GM18499 (cell line): ENCODE data around the gene HOXD4.

Experiments used
- ATAC-seq: cut with Tn5 transposase; IDR thresholded peaks from one replicate; pipeline ENCODE4 v1.9.1; 2021; ENCODE audit warnings: moderate number of reproducible peaks; ENCODE audit not compliant: insufficient read depth, unreplicated experiment

Gene HOXD4

DNA sequence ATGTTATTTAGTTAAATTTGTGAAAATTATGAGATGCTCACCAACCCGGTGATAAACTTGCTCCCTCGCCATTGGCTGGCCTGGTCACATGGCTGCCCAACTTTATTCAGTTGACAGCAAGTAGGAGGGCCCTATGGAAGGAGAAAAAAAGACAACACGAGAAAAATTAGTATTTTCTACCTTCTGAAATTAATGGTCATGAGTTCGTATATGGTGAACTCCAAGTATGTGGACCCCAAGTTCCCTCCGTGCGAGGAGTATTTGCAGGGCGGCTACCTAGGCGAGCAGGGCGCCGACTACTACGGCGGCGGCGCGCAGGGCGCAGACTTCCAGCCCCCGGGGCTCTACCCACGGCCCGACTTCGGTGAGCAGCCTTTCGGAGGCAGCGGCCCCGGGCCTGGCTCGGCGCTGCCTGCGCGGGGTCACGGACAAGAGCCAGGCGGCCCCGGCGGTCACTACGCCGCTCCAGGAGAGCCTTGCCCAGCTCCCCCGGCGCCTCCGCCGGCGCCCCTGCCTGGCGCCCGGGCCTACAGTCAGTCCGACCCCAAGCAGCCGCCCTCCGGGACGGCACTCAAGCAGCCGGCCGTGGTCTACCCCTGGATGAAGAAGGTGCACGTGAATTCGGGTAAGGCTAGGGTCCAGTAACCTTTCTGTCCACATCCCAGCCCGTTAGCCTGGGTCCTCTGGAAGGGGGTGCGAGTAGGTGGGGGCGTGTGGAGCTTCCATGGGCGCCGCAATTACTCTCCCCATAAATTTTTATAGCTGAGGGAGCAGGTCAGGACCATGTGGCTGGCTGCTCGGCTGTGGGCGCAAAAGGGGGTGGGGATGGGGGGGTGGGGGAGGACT lies at the start of gene HOXD4:
TSS of gene HOXD4 (plus strand) at position 109 of the 846 bp plus-strand sequence. CDS start at position 193, 84 bp downstream.
- ATAC-seq, result no peak

DNA sequence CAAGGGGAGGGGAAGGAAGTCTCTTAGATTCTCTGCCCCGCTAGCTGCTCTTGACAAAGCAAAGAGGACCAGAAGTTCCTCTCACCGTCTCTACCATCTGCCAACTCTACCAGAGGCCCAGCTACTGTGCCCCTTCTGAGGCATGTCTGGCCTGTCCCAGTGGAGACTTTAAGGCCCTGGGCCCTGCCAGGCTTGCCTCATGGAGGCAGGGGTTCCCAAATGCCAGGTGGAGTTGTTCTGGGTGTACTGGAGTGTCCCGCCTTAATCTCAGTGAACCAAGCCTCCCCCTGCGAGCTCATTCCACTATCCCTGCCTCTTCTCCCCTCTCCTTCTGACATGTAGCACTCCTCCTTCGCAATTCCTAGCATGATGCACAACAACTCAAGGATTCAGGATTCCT lies 49.5 kb upstream of the HOXD4 start:
- no peak for ATAC-seq

DNA sequence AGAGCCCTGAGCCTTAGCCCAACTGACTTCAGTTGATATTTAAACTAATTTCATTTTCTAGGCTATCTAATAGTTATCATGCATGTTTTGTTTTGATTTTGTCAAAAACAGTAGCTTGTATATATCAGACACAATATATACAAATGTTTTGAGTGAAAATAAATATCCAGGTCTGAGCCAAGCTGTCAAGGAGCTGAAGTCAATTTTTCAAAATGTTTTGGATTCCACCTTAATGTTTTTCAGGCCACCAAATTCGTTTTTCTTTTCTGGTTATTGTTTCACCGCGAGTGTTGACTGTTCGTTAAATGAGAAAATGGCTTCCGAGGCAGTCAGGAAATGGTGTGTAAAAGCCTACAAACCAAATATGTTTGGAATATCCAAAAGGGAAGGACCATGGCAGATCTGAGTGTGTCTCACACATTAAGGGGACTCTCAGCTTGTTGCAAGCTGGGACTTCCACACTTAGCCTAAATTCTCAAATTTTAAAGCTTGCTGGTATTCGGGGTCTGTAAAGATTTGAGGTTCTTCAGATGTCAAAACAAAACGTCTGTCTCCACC lies 49.0 kb upstream of the HOXD4 start:
- no peak for ATAC-seq

DNA sequence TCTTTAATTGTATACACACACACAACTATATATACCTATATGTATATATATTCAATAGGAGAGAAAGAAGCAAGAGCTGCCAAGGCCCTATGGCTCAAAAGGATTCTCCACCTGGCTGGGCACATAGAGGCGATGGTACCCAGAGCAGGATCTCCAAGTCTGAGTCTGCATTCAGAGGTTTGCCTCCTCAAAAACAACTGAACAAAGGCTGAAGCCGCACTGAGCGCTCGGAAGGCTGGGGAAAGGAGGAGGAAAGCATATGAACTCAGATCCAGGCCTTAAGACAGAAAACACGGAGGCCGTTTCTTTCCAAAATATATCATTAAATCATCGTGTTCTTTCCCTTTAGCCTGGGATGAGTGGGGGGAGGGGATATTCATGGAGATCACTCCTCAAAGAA lies 48.2 kb upstream of the HOXD4 start:
- no peak for ATAC-seq

DNA sequence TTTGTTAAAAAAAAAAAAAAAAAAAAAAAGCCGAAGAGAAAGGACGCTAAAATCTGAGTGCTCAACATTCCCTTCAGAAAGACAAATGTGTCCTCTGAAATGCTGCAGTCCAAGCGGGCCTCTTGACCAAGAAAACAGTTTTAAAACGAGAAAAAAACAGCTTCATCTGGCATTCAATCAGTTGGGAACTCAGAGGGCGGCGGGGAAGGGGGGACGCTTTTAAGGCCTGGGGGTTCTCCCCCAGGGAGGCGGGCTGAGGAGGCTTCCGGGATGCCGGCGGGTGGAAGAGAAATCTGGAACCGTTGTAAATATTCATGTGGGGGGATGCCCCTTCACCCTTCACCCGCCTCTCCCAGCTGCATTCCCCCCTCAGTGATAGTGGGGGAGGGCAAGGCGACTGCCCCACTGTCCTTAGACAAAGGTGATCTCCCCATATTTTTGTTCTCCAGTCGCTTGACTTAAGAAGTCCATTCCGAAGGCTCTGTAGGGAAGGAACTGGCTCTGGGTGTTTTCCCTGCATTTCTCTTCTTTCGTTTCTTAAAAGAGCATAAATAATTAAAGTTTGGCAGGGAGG lies 47.5 kb upstream of the HOXD4 start:
- no peak for ATAC-seq

DNA sequence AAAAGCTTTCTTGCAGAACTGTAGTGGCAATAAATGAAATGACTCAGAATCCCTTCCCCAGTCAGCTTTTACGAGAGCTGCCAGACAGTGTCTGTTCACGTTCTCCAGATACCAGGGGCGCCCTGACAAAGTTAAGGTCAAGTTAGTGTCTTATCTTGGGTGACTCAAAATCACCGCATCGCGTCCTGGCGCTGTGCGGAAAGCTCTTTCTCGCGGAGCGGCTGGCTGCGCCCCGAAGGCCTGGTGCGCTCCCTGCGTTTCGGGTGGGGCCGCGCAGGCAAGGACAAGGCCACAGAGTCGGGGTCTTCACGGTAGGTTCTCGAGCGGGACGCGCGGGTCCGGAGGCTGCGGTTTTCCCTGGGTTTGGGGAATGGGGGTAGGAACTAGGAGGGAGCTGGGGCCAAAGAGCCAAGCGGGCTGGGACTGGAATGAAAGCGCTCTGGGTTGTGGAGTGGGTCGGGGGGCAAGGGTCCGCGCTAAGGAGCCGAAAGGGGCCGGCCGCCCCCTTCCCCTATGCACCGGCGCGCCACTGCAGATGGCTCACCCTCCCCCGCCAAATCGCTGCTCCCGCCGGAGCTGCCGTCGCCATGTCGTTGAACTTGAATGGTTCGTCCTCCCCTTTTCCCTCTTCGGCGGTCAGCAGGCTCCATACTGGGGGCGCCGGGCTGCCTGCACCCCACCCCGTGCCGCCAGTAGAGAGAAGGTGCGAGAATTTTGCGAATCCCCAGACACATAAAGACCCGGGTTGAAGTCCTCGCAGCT lies 46.9 kb upstream of the HOXD4 start:
- ATAC-seq, result no peak

DNA sequence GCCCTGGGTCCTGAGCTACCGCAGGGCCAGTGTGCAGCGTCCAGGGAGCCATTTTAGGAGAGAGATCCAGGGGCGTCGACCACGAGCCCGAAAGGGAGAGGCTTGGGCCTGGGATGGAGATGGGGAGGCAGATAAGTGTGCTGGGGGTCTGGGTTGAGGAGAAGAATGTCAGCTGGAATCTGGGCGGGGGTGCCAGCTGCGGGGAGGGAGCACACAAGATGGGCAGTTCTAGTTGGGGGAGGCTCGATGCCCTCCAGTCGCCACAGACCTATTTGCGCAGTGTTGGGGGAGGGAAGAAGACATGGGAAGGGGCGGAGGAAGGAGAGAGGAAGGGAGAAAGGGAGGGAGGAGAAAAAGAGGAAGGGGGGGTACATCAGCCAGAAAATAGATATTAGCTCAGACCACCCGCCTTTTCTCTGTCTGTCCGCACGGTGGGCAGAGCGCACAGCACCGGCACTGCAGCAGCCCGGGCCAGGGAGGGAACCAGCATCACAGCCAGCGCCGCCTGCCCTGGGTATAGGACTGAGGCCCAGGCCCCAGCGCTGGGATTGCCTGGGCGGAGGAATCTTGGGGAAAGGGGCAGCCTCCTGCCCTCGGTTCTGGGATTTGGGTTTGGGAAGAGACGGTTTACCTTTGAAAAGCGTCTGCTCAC lies 46.1 kb upstream of the HOXD4 start:
- ATAC-seq, result no peak

DNA sequence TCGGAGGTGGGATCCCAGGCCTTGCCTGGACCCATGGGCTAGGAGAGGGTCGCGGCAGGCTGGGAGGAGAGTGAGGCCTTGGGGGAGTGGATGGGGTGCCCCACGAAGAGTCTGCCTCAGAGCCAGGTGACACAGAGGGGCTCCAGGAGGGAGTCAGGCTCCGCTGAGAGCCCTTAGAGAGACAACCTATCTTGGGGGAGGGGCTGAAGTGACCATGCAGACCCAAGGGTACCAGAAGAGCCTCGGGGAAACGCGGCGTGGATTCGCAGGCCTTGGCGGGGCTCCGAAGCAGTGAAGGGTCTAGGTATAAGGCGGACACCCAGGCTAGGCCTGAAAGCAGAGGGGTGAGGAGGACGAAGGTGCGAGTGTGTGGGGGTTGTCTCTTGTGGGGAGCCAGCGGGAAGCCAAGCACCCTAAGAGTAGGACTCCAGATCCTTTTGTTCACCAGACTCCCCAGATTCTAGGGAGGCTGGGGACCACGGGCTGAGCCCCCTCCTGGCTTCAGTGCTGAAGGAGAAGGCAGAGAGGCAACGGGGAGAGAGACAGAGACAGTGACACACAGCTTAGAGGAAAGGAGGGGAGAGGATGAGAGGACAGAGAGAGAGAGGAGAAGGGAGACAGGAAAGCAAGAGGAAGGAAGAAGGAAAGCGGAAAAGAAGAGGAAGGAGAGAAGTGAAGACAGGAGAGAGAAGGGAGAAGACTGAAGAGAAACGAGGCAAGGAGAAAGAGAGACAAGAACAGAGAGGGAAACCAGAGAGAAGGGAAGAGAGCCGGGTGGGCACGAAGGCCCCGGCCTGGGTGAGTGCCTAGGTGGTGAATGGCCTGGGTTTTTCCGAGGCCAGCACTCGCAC lies 45.4 kb upstream of the HOXD4 start:
- no peak for ATAC-seq

DNA sequence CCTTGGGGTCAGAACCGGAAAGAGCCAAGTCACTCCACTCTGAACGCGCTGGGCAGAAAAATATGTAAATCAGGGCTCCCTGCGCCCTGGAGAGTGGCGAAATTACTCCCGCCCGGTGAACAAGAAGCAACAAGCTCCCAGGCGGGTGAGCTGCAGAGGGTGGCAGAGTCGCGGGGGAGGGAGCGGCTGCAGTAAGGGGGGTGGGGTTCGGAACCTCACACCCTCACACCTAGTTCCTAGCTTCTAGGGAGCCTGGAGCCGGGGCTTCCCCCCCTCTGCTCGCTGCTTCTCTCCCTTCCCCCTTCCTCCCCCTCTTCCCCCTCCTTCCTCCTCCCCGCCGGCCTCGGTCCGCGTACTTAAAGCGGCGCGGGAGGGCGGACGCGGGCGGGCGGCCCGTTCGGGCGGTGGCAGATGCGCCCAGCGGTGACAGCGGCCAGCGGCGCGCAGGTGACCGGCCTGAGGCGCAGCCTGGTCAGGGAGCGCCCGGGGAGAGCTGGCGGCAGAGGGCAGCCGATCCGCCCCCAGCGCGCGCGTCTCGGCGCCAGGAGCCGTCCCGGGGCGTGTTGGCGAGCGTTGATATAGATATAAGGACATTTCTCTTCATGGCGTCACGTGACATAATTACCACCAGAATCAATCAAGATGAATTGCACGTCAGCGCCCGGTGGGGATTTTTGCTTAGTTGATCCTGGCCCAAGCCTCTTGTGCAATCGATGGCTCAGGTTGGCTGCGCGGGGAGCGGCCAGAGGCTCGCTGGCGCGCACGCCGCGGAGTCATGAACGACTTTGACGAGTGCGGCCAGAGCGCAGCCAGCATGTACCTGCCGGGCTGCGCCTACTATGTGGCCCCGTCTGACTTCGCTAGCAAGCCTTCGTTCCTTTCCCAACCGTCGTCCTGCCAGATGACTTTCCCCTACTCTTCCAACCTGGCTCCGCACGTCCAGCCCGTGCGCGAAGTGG lies 44.5 kb upstream of the HOXD4 start, which contains the start of gene HOXD11:
TSS of gene HOXD11 (plus strand) at position 700 of the 959 bp plus-strand sequence. CDS start at position 776, 76 bp downstream.
- ATAC-seq, result no peak

DNA sequence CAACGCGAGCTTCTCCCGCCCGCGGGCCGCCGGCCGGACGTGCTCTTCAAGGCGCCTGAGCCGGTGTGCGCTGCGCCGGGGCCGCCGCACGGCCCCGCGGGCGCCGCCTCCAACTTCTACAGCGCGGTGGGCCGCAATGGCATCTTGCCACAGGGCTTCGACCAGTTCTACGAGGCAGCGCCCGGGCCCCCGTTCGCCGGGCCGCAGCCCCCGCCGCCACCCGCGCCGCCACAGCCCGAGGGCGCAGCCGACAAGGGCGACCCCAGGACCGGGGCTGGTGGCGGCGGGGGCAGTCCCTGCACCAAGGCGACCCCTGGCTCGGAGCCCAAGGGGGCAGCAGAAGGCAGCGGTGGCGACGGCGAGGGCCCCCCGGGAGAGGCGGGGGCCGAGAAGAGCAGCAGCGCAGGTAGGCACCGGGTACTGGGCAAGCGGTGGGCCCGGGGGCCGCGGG lies 43.6 kb upstream of the HOXD4 start:
- ATAC-seq, result no peak

DNA sequence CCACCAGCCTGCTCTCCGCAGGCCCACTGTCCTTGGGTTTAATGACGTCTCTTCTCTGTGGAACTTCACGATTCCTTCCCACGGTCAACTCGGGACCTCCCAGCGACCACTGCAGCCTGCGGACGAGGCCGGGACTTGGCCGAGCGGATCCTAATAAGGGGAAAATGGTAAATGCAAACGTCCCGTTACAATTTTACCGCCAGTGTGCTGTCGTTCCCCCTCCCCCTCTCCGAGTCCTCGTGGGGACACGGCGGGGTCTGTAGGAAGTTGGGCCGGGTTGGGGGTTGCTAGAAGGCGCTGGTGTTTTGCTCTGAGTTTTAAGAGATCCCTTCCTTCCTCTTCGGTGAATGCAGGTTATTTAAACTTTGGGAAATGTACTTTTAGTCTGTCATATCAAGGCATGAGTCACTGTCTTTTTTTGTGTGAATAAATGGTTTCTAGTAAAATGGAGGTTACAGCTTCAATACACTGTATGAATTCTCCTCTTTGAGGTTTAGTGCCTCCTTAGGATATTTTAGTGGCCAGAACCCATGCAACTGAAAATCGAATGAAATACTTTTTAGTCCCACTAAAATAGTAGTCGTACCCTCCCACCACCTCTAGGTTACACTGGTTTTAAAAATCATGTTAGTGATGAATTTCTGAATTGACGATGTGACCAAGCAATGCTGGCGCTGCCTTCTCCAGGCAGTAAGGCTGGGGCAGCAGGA lies 42.0 kb upstream of the HOXD4 start:
- ATAC-seq, result no peak

DNA sequence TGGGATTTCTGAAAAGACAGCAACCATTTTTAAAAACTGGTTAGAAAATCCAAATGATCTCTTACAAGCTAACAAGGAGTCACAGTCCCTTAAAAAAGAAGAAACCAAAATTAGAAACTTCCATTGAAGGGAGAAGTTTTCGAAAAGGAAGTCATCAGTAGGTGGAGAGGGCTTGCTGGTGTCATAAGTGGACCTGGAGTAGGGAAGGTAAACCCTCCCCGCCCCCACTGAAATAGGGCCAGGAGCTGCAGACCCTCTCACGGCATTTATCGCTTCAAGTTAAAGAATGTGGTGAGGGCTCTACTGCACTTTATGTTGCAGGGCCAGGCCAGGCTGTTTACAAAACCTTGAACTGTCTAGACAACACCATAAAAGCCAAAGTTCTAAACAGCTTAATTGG lies 41.4 kb upstream of the HOXD4 start:
- ATAC-seq, result no peak

DNA sequence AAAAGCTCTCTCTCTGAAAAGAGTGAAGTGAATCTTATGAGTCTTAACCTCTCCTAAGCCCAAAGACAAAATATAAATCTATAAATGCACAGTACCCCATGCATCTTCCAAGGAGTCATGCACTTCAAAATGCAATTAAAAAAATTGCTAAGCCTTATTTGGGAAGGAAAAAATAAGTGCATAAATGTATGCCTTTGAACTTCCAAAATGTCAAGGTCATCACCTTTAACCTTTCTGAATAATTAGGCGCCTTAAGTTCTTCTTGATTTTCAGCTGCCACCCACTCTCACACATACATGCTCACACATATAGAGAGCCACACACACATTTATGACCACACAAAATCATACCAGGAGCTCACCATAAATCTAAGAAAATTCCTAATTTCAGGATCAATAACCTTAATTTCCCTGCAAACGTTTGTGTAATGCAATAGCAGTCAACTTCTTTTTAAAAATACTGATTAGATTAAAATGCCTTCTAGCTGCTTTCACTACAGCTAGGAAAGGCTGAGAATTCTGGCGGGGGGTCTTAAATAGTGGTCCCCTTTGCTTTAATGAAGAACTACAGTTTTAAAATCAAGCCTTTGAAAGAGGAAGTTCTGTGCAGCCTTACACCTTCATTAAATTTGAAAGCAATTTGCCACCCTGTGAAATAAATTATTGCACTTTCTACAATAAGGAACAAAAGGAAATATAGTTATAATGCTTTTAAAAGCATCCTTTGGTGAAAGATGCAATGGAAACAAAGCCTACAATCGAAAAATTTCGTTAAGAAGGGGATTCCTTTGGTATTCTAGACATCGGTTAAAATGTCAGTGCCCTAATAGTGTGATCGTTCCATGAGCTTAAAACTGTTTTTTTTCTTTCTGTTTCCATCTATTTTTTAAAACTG lies 40.7 kb upstream of the HOXD4 start:
- ATAC-seq, result no peak

DNA sequence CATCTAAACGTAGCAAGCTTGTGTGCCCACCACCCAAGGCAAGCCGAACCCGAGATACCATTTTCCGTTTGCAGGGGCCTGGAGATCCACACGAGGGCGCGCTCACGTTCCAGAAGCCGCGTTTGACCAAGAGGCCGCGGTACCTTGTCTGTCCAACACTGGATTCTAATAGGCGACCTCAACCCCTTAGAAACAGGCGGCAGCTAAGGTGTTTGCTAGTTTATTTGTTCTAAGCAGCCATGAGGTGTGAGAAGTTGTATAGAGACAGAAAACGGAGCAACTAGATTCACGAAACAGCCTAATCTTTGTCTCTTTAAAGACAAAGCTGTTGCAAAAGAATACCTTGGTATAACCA lies 40.1 kb upstream of the HOXD4 start:
- ATAC-seq, result no peak

DNA sequence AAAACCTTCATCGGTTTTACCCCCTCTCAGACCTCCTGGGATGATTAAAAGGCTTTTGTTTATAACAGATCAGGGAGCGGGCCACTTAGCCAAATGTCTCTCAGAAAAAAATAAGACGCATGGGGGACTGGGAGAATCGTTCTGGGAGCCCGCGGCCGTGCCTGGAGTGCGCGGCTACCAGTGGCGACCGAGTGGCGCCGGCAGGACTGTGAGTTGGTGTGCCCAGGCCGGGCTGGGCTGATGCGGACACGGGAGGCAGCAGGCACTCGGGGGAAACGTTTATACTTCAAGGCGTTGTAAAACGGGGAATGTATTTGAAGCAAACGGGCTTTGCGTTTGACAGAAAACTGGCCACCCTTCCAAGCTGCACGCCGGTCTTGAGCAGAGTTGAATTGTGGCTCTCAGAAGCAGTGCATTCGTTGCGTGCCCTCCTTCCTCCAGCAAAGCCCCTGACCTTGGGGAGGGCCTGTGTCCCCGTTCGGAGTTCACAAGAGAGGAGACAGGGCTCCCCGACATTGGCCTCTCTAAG lies 39.4 kb upstream of the HOXD4 start:
- no peak for ATAC-seq
